HG03025 (cell line): ENCODE measurements around the gene PORCN.

Source experiments
- ATAC-seq: cut with Tn5 transposase; IDR thresholded peaks from one replicate; pipeline ENCODE4 v1.9.1; 2021; ENCODE audit warnings: mild to moderate bottlenecking, moderate library complexity; ENCODE audit not compliant: unreplicated experiment, low FRiP score

PORCN gene

GRCh38 chrX:48508400-48509244 is at the start of gene PORCN:
Gene PORCN (plus strand): TSS chrX:48508992. CDS start chrX:48509821, 829 bp downstream.
- peak; percentile 71 for ATAC-seq

GRCh38 chrX:48459483-48459882 is 49.3 kb upstream of the PORCN start:
- ATAC-seq = no peak

GRCh38 chrX:48460031-48460430 is 48.8 kb upstream of the PORCN start:
- ATAC-seq = no peak

- ATAC-seq = no peak
Measured at GRCh38 chrX:48460606-48461005, 48.2 kb upstream of the PORCN start.

GRCh38 chrX:48461830-48462229 is 47.0 kb upstream of the PORCN start:
- no peak for ATAC-seq

GRCh38 chrX:48465336-48465933 is 43.4 kb upstream of the PORCN start:
- ATAC-seq = no peak

- ATAC-seq = no peak
Measured at GRCh38 chrX:48466696-48467095, 42.1 kb upstream of the PORCN start.

GRCh38 chrX:48467281-48467761 is 41.5 kb upstream of the PORCN start:
- no peak for ATAC-seq

GRCh38 chrX:48468247-48468671 is 40.5 kb upstream of the PORCN start:
- ATAC-seq = no peak

- ATAC-seq = no peak
Measured at GRCh38 chrX:48468693-48469691, 39.8 kb upstream of the PORCN start.

GRCh38 chrX:48470110-48470832 is 38.5 kb upstream of the PORCN start, which contains the start of gene SLC38A5:
Gene SLC38A5 (minus strand): TSS chrX:48470260. CDS start chrX:48467924, 2,336 bp downstream.
- ATAC-seq = no peak

GRCh38 chrX:48470833-48471118 is 38.0 kb upstream of the PORCN start:
- ATAC-seq = no peak

GRCh38 chrX:48471504-48471903 is 37.3 kb upstream of the PORCN start:
- ATAC-seq = no peak

GRCh38 chrX:48472225-48472624 is 36.6 kb upstream of the PORCN start:
- ATAC-seq = no peak

- no peak for ATAC-seq
Measured at GRCh38 chrX:48472851-48473703, 35.7 kb upstream of the PORCN start.

GRCh38 chrX:48473704-48473990 is 35.1 kb upstream of the PORCN start:
- ATAC-seq = no peak

GRCh38 chrX:48474127-48474526 is 34.7 kb upstream of the PORCN start:
- no peak for ATAC-seq

- no peak for ATAC-seq
Measured at GRCh38 chrX:48474581-48474980, 34.2 kb upstream of the PORCN start.

GRCh38 chrX:48475296-48475695 is 33.5 kb upstream of the PORCN start:
- ATAC-seq = no peak
